Liver (tissue), 9 donors: ENCODE data around the gene MLLT3. TPM values are rescaled to one million over a fixed set of nuclear protein-coding genes. Genes with fewer than 3 reads are reported as not detected.

ENCODE experiments used
- DNase-seq: peaks from one replicate; pipeline ENCODE4 v3.0.0-alpha.2; 2017; ENCODE audit warnings: low spot score
- H3K27ac ChIP-seq, 2 donors: one replicate each; pipeline ENCODE4 v1.7.0; 2013; ENCODE audit warnings: inconsistent platforms in 2 of 2, low read length in 2 of 2, control low read depth in 1 of 2, low read depth in 1 of 2, mild to moderate bottlenecking in 1 of 2
- H3K27me3 ChIP-seq, 4 donors: one replicate each; pipeline versions ENCODE4 v1.6.1 to v1.7.0; 2013; ENCODE audit warnings: low read length in 3 of 4, inconsistent platforms in 1 of 4, mild to moderate bottlenecking in 1 of 4, moderate library complexity in 1 of 4; ENCODE audit not compliant: control insufficient read depth in 4 of 4, insufficient read depth in 4 of 4
- H3K36me3 ChIP-seq, 4 donors: one replicate each; pipeline versions ENCODE4 v1.6.1 to v1.7.0; 2013; ENCODE audit warnings: low read length in 3 of 4, mild to moderate bottlenecking in 3 of 4, low read depth in 1 of 4, moderate library complexity in 1 of 4; ENCODE audit not compliant: control insufficient read depth in 4 of 4, insufficient read depth in 3 of 4
- H3K4me1 ChIP-seq, 4 donors: one replicate each; pipeline versions ENCODE4 v1.6.1 to v1.7.0; 2013; ENCODE audit warnings: low read length in 3 of 4, mild to moderate bottlenecking in 3 of 4, moderate library complexity in 1 of 4; ENCODE audit not compliant: control insufficient read depth in 4 of 4, insufficient read depth in 4 of 4
- H3K4me3 ChIP-seq, 3 donors: one replicate each; pipeline versions ENCODE4 v1.6.1 to v1.7.0; 2013; ENCODE audit warnings: low read length in 3 of 3, control low read depth in 1 of 3, low read depth in 1 of 3, mild to moderate bottlenecking in 1 of 3
- H3K9ac ChIP-seq, 2 donors: one replicate each; pipeline ENCODE4 v1.7.0; 2013; ENCODE audit warnings: low read length in 2 of 2, mild to moderate bottlenecking in 2 of 2, moderate library complexity in 2 of 2, control low read depth in 1 of 2, low read depth in 1 of 2
- H3K9me3 ChIP-seq, 4 donors: one replicate each; pipeline versions ENCODE4 v1.6.1 to v1.7.0; 2013; ENCODE audit warnings: low read length in 3 of 4; ENCODE audit not compliant: control insufficient read depth in 4 of 4
- ATF3 ChIP-seq: IDR thresholded peaks from 2 replicates; pipeline ENCODE4 v1.6.1; 2016; ENCODE audit warnings: antibody characterized with exemption
- CTCF ChIP-seq: fragments of 150-350 bp; IDR thresholded peaks from 2 replicates; pipeline ENCODE4 v1.5.1; 2017; ENCODE audit warnings: improper control_type of control experiment, low read depth, low read length; ENCODE audit not compliant: missing input control
- EGR1 ChIP-seq, 2 donors: IDR thresholded peaks; 2 replicates each; pipeline ENCODE4 v1.6.1; 2016 to 2018; ENCODE audit warnings: antibody characterized with exemption in 2 of 2, low read depth in 2 of 2
- FOXA1 ChIP-seq: IDR thresholded peaks from 2 replicates; pipeline ENCODE4 v1.6.1; 2016; ENCODE audit warnings: antibody characterized with exemption
- FOXA2 ChIP-seq: IDR thresholded peaks from 2 replicates; pipeline ENCODE4 v1.6.1; 2016; ENCODE audit warnings: antibody characterized with exemption
- GABPA ChIP-seq, 2 donors: IDR thresholded peaks in 1 of 2; conservative IDR thresholded peaks in 1 of 2; 2 replicates each; pipeline ENCODE4 v1.6.1; 2016; ENCODE audit warnings: antibody characterized with exemption in 2 of 2, mild to moderate bottlenecking in 1 of 2, moderate library complexity in 1 of 2
- HNF4A ChIP-seq, 2 donors: conservative IDR thresholded peaks; 2 replicates each; pipeline ENCODE4 v1.6.1; 2016; ENCODE audit warnings: antibody characterized with exemption in 2 of 2, mild to moderate bottlenecking in 2 of 2
- HNF4G ChIP-seq: IDR thresholded peaks from 2 replicates; pipeline ENCODE4 v1.6.1; 2016; ENCODE audit warnings: antibody characterized with exemption
- JUND ChIP-seq, 2 donors: IDR thresholded peaks; 2 replicates each; pipeline ENCODE4 v1.6.1; 2016; ENCODE audit warnings: antibody characterized with exemption in 2 of 2
- MAX ChIP-seq: IDR thresholded peaks from 2 replicates; pipeline ENCODE4 v1.6.1; 2016; ENCODE audit warnings: antibody characterized with exemption
- NR2F2 ChIP-seq: IDR thresholded peaks from 2 replicates; pipeline ENCODE4 v1.6.1; 2016; ENCODE audit warnings: antibody characterized with exemption
- RAD21 ChIP-seq, 2 donors: IDR thresholded peaks; 2 replicates each; pipeline ENCODE4 v1.6.1; 2016; ENCODE audit warnings: antibody characterized with exemption in 2 of 2, mild to moderate bottlenecking in 2 of 2
- REST ChIP-seq: IDR thresholded peaks from 2 replicates; pipeline ENCODE4 v1.6.1; 2016; ENCODE audit warnings: antibody characterized with exemption, mild to moderate bottlenecking
- RXRA ChIP-seq, 2 donors: IDR thresholded peaks; 2 replicates each; pipeline ENCODE4 v1.6.1; 2017 to 2018; ENCODE audit warnings: antibody characterized with exemption in 2 of 2, mild to moderate bottlenecking in 1 of 2
- SP1 ChIP-seq: IDR thresholded peaks from 2 replicates; pipeline ENCODE4 v1.6.1; 2018; ENCODE audit warnings: antibody characterized with exemption, mild to moderate bottlenecking
- TAF1 ChIP-seq: conservative IDR thresholded peaks from 2 replicates; pipeline ENCODE4 v1.6.1; 2016; ENCODE audit warnings: antibody characterized with exemption, mild to moderate bottlenecking
- YY1 ChIP-seq: IDR thresholded peaks from 2 replicates; pipeline ENCODE4 v1.6.1; 2016; ENCODE audit warnings: antibody characterized with exemption, mild to moderate bottlenecking
- ZBTB33 ChIP-seq: IDR thresholded peaks from 2 replicates; pipeline ENCODE4 v1.6.1; 2016; ENCODE audit warnings: antibody characterized with exemption
- WGBS: extraction: QIAGEN DNeasy Blood & Tissue Kit; methylation state at CpG from one replicate; pipeline ENCODE4 v1.1.7; 2013; 5-methylcytosine and 5-hydroxymethylcytosine counted together
- polyA plus RNA-seq, 2 donors: library from polyadenylated mRNA; stranded (reverse) in 1 of 2; unstranded in 1 of 2; fragments of 200-250 nt in 1 of 2; fragments of >200 nt in 1 of 2; fragmentation: Nextera tagmentation in 1 of 2; extraction: Ambion mirVana in 1 of 2; gene quantifications; one replicate each; pipeline versions ENCODE4 v1.2.1 to v1.2.3, GENCODE V29; 2013 to 2015
- total RNA-seq, 2 donors: library from RNA; depleted of rRNA; stranded (reverse); fragments of >200 nt; gene quantifications; one replicate each; pipeline ENCODE4 v1.2.3, GENCODE V29; 2014
- donor health status: healthy.
- donor health status: healthy.
- donor health status: healthy.
- donor health status: healthy.
- donor health status: healthy.

The MLLT3 gene
- total and polyA plus RNA-seq, 4 donors = 0.79 to 25.5 (median 1.3) TPM

- TF ChIP-seq CTCF (no peak), ATF3 (no peak), YY1 (no peak), NR2F2 (no peak), FOXA2 (no peak), HNF4A (conservative IDR thresholded peaks at IDR 0.05) (no peak)
Measured at GRCh38 chr9:20621471-20622329, 599 bp downstream of the MLLT3 start (continued).

- peak; percentile 39 for DNase-seq
- Histone ChIP-seq H3K27ac (peak overlapping the region; percentile 8 to 82), H3K27me3 (no peaks in the 10 kb centered on the region), H3K9ac (peak overlapping the region; percentile 48 to 50), H3K9me3 (no peaks in the 10 kb centered on the region), H3K4me1 (peaks cover 1 to 38% (median 26%) of the 10 kb centered on the region in 4 donors), H3K36me3 (no peaks in the 10 kb centered on the region), H3K4me3 (peak overlapping the region; percentile 51 to 91 (median 91))
- under 1% methylated on average over 65 of the region's 65 CpGs for WGBS
- TF ChIP-seq TAF1 (no peak), CTCF (no peak), SP1 (no peak), ATF3 (no peak), EGR1 (IDR thresholded peaks at IDR 0.05; ENCODE audit: low read depth in 2 of 2) (no peak), RXRA (IDR thresholded peaks at IDR 0.05) (no peak), FOXA1 (no peak), REST (no peak), YY1 (no peak), MAX (no peak), HNF4G (no peak), FOXA2 (no peak), NR2F2 (no peak), JUND (IDR thresholded peaks at IDR 0.05) (no peak), ZBTB33 (no peak), RAD21 (IDR thresholded peaks at IDR 0.05) (no peak), GABPA (IDR thresholded peaks at IDR 0.05 in 1 of 2, conservative IDR thresholded peaks at IDR 0.05 in 1 of 2) (no peak), HNF4A (conservative IDR thresholded peaks at IDR 0.05) (no peak)
Measured at GRCh38 chr9:20620650-20621470, 1.4 kb downstream of the MLLT3 start.
